T-helper 2 cell treated with Interferon-gamma antibody and Interleukin-4, amounts not matched to agents 100 ng/mL and 5 ng/mL, for 36 hours (primary cell): Measurements from ENCODE around the gene TLE4. TPM values are rescaled to one million over a fixed set of nuclear protein-coding genes. Genes with fewer than 3 reads are reported as not detected.

ENCODE experiments used
- intact Hi-C: fragments of 100-400 bp; cut with micrococcal nuclease; formaldehyde crosslinking; loops from one replicate; pipeline ENCODE4 v1.15.1; 2023
- total RNA-seq: library from RNA; stranded (reverse); gene quantifications from 2 replicates; pipeline ENCODE4 v1.2.3, GENCODE V29; 2022

The TLE4 gene
- total RNA-seq, 1 donor from 2014 or later = 30.9 TPM

DNA sequence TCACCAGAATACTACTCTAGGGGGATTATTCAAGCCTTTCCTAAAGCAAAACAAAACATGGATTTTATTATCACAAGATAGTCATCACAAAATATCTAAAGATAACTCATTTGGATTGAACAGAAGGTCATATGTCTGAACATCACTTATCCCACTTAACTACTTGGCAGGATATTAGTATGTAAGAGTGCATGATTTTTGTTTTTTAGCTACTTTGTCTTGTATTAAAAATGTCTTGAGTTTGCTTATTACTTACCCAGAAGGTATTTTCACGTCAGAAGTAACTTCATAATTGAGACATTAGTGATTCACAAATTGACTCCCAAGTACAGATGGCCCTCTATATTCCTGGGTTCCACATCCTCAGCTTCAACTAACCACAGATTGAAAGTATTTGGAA lies 113.8 kb downstream of the TLE4 start:
- intact Hi-C loops = no loop called here

DNA sequence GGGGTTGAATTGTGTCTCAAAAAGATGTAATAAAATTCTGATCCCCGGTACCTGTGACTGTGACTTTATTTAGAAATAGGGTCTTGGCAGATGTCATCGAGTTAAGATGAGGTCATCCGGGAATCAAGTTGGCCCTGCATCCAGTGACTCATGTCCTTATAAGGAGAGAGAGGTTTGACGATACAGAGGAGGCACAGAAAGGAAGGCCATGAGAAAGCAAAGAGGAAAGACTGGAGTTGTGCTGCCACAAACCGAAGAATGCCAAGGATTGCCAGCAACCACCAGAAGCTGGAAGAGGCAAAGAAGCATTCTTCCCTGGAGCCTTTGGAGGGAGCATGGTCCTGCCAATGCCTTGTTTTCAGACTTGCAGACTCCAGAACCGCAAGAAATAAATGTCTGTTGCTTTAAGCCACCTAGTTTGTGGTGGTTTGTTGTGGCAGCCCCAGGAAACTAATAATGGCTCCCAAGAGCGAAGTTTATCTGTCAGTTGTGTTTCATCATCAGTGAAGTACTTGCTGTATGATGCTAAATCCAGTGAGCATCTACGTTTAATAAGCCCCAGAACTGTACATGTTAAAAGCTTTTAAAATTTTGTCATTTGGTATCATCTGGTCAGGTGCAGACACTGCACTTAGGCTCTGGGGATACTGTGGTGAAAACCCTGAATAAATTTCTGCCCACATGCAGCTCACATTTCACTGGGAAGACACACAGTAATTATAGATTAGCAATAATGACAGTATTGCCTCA lies 114.8 kb downstream of the TLE4 start:
- intact Hi-C loops = no loop called here

DNA sequence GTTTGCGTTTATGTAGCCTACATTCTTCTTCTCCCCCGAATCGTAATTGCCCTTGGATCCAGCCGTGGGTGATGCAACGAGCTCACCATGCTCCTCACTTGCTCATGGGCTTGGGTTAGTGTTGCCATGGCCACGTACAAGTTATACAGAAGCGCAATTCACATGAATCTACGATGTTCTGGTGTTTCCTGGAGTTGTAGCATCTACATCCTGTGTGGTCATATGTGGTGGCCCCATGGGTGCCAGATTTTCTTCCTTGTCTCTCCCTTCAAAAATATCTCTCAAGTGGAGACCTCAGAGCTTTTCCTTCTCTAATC lies 115.3 kb downstream of the TLE4 start:
- intact Hi-C loops = no loop called here

DNA sequence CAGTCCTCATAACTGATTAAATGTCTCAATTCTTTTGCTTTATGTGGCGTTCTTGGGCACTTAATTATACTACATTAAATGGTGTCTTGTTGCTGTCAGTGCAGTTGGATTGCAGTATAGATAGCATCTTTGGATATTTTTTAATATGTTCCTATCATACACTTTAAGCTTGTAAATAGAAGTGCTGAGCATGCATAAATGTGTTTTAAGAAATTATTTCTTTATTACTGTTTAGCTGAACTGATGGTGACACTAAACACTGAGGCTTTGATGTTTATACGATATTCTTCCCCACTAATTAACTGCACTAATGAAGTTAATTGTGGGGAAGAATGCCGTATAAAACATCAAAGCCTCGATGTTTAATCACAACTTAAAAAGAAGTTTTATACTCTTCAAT lies 116.6 kb downstream of the TLE4 start:
- intact Hi-C loops = no loop called here

DNA sequence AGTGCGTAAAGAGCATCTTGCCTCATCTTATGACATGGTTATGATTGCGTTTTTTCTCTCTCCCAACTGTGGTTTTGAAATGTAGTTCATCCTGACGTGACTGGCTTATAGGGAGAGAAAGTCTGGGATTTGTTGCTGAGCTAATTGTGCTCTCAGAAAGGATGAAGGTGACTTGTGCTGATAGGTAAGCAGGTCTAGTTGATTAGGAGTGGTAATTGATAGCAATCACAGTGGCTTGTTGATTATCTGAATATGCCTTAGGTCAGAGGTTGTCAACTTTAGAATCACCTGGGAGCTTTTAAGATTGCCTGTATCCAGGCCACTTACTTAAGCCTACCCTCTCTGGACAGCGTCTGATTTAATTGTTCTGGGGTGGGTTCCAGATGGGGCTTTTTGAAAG lies 117.8 kb downstream of the TLE4 start:
- intact Hi-C loops = no loop called here

DNA sequence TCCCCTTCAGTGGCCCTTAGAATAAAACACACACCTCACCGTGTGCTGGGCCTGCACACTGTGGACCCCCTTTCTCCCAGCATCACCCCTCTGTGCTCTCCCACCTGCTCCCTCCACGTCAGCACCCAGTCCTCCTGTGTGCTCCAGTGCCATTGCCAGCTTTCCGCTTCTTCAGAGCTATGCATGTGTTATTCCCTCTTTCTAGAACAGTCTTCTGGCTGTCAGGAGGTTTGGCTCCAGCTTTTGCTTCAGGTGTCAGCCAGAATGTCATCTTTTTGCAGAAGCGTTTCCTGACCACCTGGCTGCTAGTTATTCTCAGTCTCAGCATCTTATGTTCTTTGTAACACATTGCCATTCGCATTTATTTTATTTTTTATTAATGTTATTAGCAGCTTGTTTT lies 119.7 kb downstream of the TLE4 start:
- intact Hi-C loops = no loop called here

DNA sequence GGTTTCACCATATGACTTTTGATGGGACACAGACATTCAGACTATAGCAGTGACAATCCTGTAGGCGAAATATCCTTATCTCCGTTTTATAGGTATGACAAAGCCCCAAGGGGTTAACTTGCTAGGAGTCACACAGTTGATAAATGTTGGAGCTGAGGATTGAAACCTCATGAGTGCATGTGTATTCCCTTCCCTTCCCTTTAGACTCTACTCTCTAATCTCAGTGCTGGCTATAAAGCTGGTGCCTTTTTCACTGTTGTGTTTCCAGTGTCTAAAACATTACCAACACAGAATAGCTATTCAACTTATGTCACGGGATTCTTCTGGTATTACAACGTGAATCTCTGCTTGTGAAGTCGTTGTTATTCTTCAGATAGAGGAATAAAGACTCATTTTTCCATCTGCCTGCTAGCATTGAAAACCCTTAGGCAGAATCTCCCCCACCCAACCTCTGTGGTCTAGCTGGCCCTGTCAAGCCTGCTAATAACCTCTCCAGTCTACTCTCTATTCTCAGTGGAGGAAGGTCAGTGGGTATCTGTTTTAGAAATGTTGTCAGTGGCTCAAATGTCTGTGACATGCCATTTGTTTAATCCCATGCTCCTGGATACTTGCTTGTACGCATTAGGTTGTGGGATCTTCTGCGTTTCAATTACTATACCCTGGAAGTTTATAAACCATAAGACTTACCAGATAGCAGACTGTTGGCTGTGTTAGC lies 121.2 kb downstream of the TLE4 start:
- intact Hi-C loops = no loop called here

DNA sequence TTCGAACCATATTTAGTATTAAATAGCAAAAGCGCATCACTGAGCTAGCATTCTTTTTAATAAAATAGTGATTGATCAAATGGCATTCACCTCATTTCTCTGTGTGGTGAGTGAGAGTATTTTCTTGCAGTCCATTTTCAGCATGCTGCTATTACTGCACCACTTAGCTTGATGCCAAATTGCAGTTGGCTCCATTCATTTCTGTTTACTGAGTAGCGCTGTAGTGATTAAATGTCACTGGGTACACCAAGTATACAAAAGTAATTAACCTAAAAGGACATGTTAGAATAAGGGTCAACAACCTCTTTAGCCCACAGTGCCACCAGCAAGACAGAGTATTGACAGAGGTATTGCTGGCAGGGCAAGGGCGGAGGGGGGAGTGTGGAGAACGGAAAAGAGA lies 122.0 kb downstream of the TLE4 start:
- intact Hi-C loops = no loop called here

DNA sequence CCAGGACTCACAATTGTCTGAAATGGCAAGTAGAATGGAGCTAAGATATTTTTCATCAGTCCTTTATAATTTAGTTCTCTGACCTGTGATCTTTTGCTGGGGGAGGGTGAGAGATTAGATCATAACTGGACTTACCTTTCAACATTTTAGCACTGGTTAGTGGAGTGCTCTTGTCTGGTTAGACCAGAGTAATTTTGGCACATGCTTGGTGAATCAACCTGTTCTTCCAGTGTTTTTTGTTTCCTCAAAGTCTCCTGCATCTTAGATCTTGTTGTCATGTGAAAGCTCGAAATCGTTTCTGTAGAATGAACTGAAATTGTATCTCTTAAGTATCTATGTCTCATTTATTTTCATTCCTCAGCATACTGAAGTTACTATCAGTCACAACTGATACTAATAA lies 122.4 kb downstream of the TLE4 start:
- intact Hi-C loops = no loop called here

DNA sequence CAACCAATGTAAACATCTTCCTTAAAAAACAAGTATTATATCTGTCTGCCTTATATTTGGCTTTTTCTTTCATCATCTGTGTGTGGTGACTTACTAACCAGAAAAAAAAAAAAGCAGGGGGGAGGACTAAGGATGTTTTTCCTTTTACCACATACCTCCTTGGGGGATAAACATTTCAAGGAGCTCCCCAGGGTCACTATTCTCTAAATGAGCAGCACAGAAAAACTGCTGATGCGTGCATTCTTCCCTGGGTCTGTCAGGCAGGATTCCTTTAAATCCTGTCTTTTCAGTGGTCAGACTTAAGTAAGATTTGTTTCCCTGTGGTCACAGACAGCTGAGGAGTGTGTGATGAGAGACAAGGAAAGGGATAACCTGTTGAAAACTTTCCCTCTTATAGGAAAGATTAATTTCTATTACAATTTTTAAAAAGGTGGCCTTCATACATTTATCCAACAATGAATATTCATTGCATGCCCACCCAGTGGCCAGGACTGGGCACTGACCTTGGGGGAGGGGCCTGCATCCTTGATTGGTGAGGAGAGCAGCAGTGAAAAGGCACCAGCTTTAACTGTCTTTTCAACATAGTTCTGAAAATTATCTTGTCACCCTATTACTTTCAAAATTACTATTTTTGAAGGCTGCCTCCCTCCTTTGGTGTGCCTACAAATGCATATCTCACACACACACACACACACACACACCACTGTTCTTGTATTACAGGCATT lies 123.1 kb downstream of the TLE4 start:
- intact Hi-C loops = loop anchor here (5.0 kb wide), 1 partner anchor 123 kb away; the partner anchor contains the start of gene TLE4

DNA sequence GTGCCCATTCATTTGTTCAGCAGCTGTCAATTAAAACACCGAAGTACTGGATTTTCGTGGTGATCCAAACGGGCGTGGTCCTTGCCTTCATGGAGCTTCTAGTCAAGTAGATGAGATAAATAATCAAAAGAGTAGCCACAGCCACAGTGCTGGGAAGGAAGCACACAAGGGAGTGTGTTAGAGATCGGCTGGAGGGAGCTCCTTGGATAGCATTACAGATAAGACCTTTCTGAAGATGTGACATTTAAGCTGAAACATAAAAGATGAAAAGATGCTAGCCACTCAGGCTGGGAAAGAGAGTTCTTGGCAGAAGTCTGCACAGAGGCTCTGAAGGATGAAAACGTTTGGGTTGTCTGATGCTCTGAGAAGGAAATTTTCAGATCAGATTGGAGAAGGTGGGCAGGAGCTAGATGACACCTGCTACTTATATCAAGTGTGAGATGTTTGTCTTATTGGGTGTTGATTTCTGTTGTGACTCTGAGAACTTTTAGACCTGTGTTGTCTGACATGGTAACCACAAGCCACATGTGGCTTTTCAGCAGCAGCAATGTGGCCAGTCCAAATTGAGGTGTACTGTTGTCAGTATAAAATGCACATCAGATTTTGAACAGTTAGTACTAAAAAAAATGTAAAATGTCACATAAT lies 123.9 kb downstream of the TLE4 start:
- intact Hi-C loops = loop anchor here (5.0 kb wide), 1 partner anchor 123 kb away; the partner anchor contains the start of gene TLE4

DNA sequence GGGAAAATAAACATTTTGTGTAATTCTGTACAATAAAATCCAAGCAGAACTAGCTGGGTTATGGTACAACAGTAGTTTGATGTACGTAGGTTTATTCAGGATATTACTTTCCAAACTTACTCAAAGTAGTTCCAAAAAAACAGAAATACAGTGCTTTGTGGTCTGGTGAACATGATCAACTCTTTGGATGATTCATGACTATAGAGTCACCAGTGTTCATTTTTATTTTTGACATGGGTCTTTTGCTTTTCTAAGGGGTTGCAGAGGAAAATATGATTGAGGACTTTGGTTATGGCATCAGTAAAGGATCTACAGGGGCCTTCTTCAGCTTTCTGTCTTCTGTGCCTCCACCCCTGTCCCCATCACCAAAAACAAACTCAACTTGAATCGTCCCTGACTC lies 127.2 kb downstream of the TLE4 start:
- intact Hi-C loops = loop anchor here (5.0 kb wide), 1 partner anchor 127 kb away; the partner anchor contains the start of gene TLE4

DNA sequence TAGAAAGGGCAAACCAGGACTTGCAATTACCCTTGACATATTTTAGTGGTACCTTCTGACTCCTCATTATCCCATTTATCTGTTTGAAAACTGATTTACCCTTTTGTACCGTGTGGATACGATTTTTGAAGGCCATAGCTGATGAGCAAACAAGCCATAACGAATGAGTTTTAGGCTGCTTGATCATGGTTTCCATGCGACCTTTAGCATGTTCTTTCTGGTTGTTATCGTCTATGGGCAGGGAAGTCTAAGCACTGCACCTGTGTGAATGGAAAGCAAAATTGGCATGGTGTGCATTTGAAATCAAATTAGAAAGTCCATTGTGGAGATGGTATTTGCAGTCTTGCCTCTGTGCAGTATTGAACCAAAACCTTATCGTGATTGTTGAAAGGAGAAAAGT lies 127.7 kb downstream of the TLE4 start:
- intact Hi-C loops = loop anchor here (5.0 kb wide), 1 partner anchor 127 kb away; the partner anchor contains the start of gene TLE4

DNA sequence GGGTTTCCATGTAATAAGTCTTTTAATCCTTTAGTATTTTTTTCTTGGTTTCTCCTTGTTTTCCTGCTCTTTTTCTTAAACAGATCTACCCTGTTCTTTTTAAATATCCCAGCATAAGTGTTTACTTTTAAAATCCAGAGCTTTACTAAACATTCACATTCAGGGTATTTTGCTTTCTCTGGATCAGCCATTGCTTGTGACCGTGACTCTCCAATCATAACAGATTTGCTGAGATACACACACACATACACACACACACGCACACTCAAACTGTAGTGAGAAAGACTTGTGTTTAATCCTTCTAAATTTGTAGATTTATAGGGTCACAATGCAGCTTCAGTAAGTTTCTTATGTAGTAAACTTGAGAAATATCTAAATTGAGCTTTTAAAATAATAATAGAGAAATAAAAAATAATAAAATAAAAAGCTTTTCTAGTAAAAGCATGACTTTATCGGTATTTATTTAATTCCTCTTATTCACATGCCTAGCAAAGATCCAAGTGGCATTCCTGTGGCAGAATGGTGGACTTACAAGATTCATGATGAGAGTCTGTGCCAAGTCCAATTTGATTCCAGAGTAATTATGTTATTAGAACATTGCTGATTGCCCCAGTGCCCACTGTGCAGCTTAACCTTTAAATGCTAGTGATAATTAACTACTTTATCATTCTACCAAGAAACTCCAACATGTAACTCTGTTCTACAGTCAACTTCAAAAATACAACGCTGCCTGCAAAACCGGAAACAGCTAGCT lies 129.0 kb downstream of the TLE4 start:
- intact Hi-C loops = no loop called here

DNA sequence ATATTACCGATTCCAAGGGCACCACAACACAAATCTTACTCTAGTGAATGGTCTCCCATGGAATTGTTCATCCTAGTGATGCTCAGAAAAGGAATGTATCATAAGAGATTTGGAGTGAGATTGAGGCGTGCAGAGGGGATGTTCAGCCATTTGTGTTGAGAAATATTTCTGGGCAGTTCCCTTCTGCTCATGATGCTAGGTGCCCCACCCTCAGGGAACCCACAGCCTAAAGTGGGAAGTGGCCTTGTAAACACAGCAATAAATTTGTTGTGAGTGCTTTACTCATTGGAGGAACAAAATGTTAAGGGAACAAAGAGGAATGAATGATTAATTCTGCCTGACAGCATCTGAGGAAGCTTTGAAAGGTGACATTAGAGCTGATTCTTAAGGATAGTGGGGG lies 129.9 kb downstream of the TLE4 start:
- intact Hi-C loops = no loop called here

DNA sequence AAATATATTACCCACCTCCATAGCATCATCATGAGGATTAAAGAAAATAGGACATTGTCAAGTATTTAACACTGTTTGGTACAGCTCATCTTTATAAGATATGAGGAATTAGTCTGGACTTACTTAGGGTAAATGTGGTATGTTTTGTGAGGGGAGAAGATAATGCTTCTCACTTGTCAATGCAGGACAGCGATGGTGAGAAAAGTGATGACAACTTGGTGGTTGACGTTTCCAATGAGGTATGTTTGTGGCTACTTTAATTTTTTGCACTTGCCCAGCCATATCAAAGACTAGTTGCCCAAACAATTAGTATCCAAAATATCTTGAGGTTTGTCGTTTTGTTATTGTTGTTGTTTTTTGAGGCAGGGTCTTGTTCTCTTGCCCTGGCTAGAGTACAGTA lies 133.9 kb downstream of the TLE4 start:
- intact Hi-C loops = no loop called here

DNA sequence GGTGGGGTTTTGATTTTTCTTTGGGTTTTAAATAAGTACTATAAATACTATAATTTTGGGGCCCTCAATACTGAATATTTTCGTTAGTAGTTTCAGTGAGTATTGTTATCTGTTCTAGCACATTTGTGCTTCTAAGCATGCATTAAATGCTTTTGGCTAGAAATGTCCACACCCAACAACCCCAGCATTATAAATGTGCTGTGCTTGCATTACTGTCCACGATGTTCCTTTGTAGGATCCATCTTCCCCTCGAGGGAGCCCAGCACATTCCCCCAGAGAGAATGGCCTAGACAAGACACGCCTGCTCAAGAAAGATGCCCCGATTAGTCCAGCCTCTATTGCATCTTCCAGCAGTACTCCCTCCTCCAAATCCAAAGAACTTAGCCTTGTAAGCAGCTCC lies 134.7 kb downstream of the TLE4 start:
- intact Hi-C loops = no loop called here

DNA sequence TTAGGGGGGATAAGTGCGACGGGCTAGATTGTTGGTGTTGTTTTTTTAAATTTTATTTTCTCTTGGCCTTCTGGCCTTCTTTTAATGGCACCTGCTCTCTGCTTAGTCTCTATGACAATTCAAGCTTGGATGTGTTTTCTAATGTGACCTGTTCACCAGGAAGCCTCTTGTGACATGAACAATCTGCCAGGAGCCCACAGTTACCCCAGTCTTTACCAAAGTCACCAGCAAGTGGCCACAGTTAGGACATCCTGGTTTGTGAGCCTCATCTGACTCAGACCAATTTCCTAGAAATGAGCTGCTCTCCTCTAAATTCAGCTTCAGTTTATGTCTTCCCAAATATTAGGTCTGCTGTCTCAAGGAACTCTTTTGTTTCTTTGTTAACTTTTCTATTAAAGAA lies 135.8 kb downstream of the TLE4 start:
- intact Hi-C loops = no loop called here

DNA sequence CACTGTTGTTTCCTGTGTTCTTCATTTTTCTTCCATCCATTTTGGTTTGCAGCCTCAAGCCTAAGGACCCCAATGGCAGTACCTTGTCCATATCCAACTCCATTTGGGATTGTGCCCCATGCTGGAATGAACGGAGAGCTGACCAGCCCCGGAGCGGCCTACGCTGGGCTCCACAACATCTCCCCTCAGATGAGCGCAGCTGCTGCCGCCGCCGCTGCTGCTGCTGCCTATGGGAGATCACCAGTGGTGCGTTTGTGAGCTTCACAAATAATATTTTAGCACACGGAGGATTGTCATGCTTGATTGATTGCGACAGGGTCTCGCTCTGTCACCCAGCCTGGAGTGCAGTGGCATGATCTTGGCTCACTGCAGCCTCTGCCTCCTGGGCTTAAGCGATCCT lies 136.8 kb downstream of the TLE4 start:
- intact Hi-C loops = no loop called here

DNA sequence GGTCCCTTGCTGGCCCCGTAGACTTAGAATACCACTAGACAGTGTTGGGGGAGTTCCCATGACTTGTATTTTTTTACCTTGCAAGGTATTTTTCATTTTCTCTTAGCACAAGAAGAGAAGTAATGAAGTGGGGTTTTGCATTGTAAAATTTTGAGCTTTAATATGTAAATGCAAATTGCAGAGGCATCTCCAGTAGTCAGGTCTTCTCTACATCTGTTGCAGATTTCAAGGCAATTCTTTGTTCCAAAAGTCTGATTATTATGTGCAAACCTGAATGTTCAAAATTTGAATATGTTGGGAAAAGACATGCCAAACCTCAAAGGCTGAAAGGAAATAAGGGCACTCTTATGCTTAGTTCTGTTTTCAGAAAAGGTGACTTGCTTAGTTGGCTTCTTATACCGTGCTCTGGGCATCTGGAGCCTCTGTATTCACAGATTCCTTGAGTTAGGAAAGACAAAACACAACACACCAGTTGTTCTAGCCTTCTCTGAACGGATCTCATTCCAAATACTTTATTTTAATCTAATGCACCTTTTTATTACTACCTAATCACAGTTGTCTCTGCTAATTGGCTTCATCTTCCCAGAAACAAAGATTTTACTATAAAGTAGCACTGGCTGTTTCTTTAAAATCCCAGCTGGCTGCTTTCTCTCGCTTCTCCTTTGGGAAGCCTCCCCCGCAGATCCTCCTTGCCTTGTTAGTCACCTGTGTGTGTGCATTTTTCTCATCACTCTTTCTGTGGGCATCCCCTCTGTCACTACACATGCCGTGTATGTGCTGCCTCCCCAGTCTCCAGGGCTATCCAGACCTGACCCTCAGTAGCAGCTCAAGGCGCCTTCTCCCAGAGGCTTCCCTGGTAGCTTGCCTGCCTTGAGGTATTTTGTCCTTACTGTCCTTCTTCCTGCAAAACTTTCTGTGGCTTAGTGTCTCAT lies 138.2 kb downstream of the TLE4 start:
- intact Hi-C loops = no loop called here
